Hematopoietic multipotent progenitor cell treated with erythropoietin and hydrocortisone succinate and interleukin-3 and kit ligand, for 17 days (in vitro differentiated cells): ENCODE results near the gene TIAM2.

Experiments used
- DNase-seq: peaks from one replicate; pipeline ENCODE4 v3.0.0-alpha.2; 2015; ENCODE audit warnings: low spot score

Gene TIAM2

GRCh38 chr6:155128977-155129376, 133.9 kb downstream of the TIAM2 start:
- DNase-seq: no peak

GRCh38 chr6:155129744-155130143, 134.6 kb downstream of the TIAM2 start:
- DNase-seq: no peak

GRCh38 chr6:155130161-155130853, 135.2 kb downstream of the TIAM2 start:
- no peak for DNase-seq

GRCh38 chr6:155132617-155133016, 137.5 kb downstream of the TIAM2 start:
- DNase-seq: no peak

- no peak for DNase-seq
These were observed 145.9 kb downstream of the TIAM2 start for GRCh38 chr6:155141002-155141401.

- no peak for DNase-seq
These were observed 146.4 kb downstream of the TIAM2 start for GRCh38 chr6:155141512-155141911.

- no peak for DNase-seq
These were observed 147.3 kb downstream of the TIAM2 start for GRCh38 chr6:155142168-155143028.

GRCh38 chr6:155143029-155143577, 148.0 kb downstream of the TIAM2 start:
- no peak for DNase-seq

- no peak for DNase-seq
These were observed 148.5 kb downstream of the TIAM2 start for GRCh38 chr6:155143578-155144106.

- DNase-seq: no peak
These were observed 151.1 kb downstream of the TIAM2 start for GRCh38 chr6:155146205-155146604.

GRCh38 chr6:155147958-155148663, 153.0 kb downstream of the TIAM2 start:
- DNase-seq: no peak

- no peak for DNase-seq
These were observed 156.0 kb downstream of the TIAM2 start for GRCh38 chr6:155150967-155151671.

GRCh38 chr6:155152211-155153076, 157.3 kb downstream of the TIAM2 start:
- no peak for DNase-seq

- no peak for DNase-seq
These were observed 159.2 kb downstream of the TIAM2 start for GRCh38 chr6:155154158-155154830.

GRCh38 chr6:155155787-155156447, 160.8 kb downstream of the TIAM2 start:
- DNase-seq: no peak

GRCh38 chr6:155157101-155157500, 162.0 kb downstream of the TIAM2 start:
- no peak for DNase-seq

GRCh38 chr6:155158030-155158843, 163.1 kb downstream of the TIAM2 start:
- DNase-seq: no peak

- no peak for DNase-seq
These were observed 167.6 kb downstream of the TIAM2 start for GRCh38 chr6:155162682-155163081.

- DNase-seq: no peak
These were observed 168.5 kb downstream of the TIAM2 start for GRCh38 chr6:155163601-155164000.
